Liver (tissue), 3 donors: ENCODE data around the gene CIC.

Experiments
- JUND ChIP-seq, 2 donors: IDR thresholded peaks; 2 replicates each; pipeline ENCODE4 v1.6.1; 2016; ENCODE audit warnings: antibody characterized with exemption in 2 of 2
- RAD21 ChIP-seq, 2 donors: IDR thresholded peaks; 2 replicates each; pipeline ENCODE4 v1.6.1; 2016; ENCODE audit warnings: antibody characterized with exemption in 2 of 2, mild to moderate bottlenecking in 2 of 2
- SP1 ChIP-seq: IDR thresholded peaks from 2 replicates; pipeline ENCODE4 v1.6.1; 2018; ENCODE audit warnings: antibody characterized with exemption, mild to moderate bottlenecking
- TAF1 ChIP-seq: conservative IDR thresholded peaks from 2 replicates; pipeline ENCODE4 v1.6.1; 2016; ENCODE audit warnings: antibody characterized with exemption, mild to moderate bottlenecking
- TF ChIP-seq, protein P1 (sequence below): IDR thresholded peaks from 2 replicates; pipeline ENCODE4 v1.6.1; 2016; ENCODE audit warnings: antibody characterized with exemption
- TF ChIP-seq, protein P2 (sequence below): fragments of 150-350 bp; IDR thresholded peaks from 2 replicates; pipeline ENCODE4 v1.5.1; 2017; ENCODE audit warnings: improper control_type of control experiment, low read depth, low read length; ENCODE audit not compliant: missing input control
- TF ChIP-seq, protein P3 (sequence below): IDR thresholded peaks from 2 replicates; pipeline ENCODE4 v1.6.1; 2016; ENCODE audit warnings: antibody characterized with exemption, mild to moderate bottlenecking
- donor health status: healthy.
- donor health status: healthy.

DNA sequence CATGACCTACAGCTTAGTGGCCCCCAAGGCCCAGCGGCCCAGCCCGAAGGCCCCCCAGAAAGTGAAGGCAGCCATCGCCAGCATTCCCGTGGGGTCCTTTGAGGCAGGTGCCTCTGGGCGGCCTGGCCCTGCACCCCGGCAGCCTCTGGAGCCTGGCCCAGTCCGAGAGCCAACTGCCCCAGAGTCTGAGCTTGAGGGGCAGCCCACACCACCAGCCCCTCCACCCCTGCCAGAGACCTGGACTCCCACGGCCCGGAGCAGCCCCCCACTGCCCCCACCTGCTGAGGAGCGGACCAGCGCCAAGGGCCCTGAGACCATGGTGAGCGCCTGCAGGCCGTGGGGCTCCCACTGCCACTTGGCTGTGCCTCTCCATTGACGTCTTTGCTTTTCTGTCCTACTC lies 23.9 kb downstream of the CIC start:
- TF ChIP-seq, protein P1, sequence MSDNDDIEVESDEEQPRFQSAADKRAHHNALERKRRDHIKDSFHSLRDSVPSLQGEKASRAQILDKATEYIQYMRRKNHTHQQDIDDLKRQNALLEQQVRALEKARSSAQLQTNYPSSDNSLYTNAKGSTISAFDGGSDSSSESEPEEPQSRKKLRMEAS = no peak
- TF ChIP-seq, protein P2, sequence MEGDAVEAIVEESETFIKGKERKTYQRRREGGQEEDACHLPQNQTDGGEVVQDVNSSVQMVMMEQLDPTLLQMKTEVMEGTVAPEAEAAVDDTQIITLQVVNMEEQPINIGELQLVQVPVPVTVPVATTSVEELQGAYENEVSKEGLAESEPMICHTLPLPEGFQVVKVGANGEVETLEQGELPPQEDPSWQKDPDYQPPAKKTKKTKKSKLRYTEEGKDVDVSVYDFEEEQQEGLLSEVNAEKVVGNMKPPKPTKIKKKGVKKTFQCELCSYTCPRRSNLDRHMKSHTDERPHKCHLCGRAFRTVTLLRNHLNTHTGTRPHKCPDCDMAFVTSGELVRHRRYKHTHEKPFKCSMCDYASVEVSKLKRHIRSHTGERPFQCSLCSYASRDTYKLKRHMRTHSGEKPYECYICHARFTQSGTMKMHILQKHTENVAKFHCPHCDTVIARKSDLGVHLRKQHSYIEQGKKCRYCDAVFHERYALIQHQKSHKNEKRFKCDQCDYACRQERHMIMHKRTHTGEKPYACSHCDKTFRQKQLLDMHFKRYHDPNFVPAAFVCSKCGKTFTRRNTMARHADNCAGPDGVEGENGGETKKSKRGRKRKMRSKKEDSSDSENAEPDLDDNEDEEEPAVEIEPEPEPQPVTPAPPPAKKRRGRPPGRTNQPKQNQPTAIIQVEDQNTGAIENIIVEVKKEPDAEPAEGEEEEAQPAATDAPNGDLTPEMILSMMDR = no peak
- TF ChIP-seq JUND (IDR thresholded peaks at IDR 0.05) (no peak), TAF1 (no peak), SP1 (no peak), RAD21 (IDR thresholded peaks at IDR 0.05) (no peak)
- TF ChIP-seq, protein P3, sequence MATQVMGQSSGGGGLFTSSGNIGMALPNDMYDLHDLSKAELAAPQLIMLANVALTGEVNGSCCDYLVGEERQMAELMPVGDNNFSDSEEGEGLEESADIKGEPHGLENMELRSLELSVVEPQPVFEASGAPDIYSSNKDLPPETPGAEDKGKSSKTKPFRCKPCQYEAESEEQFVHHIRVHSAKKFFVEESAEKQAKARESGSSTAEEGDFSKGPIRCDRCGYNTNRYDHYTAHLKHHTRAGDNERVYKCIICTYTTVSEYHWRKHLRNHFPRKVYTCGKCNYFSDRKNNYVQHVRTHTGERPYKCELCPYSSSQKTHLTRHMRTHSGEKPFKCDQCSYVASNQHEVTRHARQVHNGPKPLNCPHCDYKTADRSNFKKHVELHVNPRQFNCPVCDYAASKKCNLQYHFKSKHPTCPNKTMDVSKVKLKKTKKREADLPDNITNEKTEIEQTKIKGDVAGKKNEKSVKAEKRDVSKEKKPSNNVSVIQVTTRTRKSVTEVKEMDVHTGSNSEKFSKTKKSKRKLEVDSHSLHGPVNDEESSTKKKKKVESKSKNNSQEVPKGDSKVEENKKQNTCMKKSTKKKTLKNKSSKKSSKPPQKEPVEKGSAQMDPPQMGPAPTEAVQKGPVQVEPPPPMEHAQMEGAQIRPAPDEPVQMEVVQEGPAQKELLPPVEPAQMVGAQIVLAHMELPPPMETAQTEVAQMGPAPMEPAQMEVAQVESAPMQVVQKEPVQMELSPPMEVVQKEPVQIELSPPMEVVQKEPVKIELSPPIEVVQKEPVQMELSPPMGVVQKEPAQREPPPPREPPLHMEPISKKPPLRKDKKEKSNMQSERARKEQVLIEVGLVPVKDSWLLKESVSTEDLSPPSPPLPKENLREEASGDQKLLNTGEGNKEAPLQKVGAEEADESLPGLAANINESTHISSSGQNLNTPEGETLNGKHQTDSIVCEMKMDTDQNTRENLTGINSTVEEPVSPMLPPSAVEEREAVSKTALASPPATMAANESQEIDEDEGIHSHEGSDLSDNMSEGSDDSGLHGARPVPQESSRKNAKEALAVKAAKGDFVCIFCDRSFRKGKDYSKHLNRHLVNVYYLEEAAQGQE = no peak
